ENCODE data around the gene FBRS.

GRCh38 chr16:30623536-30624283 lies 34.5 kb upstream of the FBRS start:
- no peak for TF ChIP-seq POLR2AphosphoS5 (IDR thresholded peaks at IDR 0.05)
- no peak for TF ChIP-seq CTCF (IDR thresholded peaks at IDR 0.05)
- no peak for TF ChIP-seq POLR2A (IDR thresholded peaks at IDR 0.05)
